CMK (cell line): ENCODE data around the gene SIGLEC12.
"Not testable (repeated sequence)": the region's sequence is repeated elsewhere in the genome, so short reads cannot be mapped to it uniquely, and the experiment has no call there.

ENCODE experiments used
- DNase-seq: peaks from one replicate; pipeline ENCODE4 v3.0.0-alpha.2; 2010; ENCODE audit warnings: low read depth

Gene SIGLEC12

GRCh38 chr19:51458051-51458645, 43.5 kb downstream of the SIGLEC12 start, which contains the start of gene SIGLEC8:
TSS of gene SIGLEC8 (minus strand) at chr19:51458454. CDS start at chr19:51458387, 67 bp downstream.
- DNase-seq, result no peak

- no peak for DNase-seq
These were observed 44.1 kb downstream of the SIGLEC12 start for GRCh38 chr19:51457351-51458013.

- DNase-seq, result no peak
These were observed 44.9 kb downstream of the SIGLEC12 start for GRCh38 chr19:51456541-51457290.

GRCh38 chr19:51450730-51451307, 50.8 kb downstream of the SIGLEC12 start:
- no peak for DNase-seq

GRCh38 chr19:51448411-51449016, 53.1 kb downstream of the SIGLEC12 start:
- DNase-seq, result no peak

GRCh38 chr19:51448011-51448410, 53.6 kb downstream of the SIGLEC12 start:
- no peak for DNase-seq

- DNase-seq, result not testable (repeated sequence)
These were observed 54.1 kb downstream of the SIGLEC12 start for GRCh38 chr19:51447510-51447909.

GRCh38 chr19:51441410-51442390, 59.9 kb downstream of the SIGLEC12 start:
- DNase-seq, result no peak
